GM08714 (cell line): ENCODE data around the gene PHACTR1.

Source experiments
- H3K4me3 ChIP-seq: fragments of 200-500 bp; sonication (Bioruptor generic); 2 replicates; pipeline ENCODE4 v1.5.1; 2014; ENCODE audit warnings: mild to moderate bottlenecking, low read length, inconsistent platforms
- ZNF274 ChIP-seq: IDR thresholded peaks from 2 replicates; pipeline ENCODE4 v1.6.1; 2012; ENCODE audit warnings: mild to moderate bottlenecking, low read depth, low read length

Gene PHACTR1

DNA sequence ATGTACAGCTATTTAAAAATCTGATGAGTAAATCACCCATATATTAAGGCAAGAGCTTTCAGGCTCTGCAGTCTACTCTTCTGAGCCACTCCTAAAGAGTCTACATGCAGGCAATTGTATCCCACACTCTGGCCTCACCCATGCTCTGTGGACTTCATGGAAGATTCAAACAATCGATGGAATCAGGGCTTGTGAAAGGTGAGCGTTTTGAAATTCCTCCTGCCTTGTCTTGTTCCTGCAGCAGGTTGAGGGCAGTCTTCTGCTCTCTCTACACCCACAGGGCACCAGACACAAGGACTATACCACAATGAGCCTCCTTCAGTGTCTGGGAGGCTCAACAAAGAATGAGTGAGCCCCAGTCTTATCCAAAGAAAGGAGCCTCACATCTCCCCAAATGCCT, 560.7 kb downstream of the PHACTR1 start:
- no peak for TF ChIP-seq ZNF274
- H3K4me3 ChIP-seq, result no peak overlapping the region

- H3K4me3 ChIP-seq, result no peak overlapping the region
- no peak for TF ChIP-seq ZNF274
Observed at GRCh38 chr6:13278164-13278563, 561.6 kb downstream of the PHACTR1 start.

- no peak for TF ChIP-seq ZNF274
- no peak overlapping the region for H3K4me3 ChIP-seq
Observed at GRCh38 chr6:13278991-13279390, 562.4 kb downstream of the PHACTR1 start.

DNA sequence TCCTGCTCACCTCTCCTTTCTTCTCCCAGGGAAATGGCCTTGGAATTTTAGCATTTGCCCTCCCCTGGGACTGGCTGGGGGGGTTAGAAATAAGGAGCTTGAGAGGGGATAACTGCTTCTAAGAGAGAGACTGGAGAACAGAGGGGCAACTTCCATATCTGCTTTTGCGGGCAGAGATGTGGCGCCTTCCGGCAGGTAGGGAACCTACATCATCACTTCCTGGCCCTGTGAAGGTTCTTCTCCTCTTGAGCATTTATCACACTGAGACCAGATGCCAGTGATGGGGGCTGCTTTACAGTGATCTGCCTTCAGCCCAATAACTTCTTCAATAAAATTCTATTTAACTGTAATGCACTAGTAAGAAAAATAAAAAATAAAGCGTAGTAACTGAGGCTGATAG, 563.7 kb downstream of the PHACTR1 start:
- no peak for TF ChIP-seq ZNF274
- H3K4me3 ChIP-seq, result no peak overlapping the region

DNA sequence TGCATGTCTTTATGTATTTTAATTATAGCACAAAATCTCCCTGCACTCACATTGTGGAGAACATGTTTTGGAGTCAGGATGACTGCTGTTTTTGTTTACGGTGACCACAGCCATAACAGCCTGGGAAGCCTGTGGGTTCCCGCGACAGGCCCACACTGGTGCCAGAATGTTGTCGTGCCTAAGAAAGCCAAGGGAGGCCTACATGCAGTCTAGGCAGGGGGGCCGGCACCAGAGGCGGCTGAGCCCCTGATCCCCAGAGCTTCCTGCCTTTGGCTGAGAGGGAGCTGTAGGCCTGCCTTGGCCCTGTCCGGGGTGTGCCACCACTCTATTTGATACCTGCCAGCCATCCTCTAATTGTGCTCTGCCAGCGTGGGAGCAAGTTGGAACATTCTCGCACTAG, 565.1 kb downstream of the PHACTR1 start:
- no peak for TF ChIP-seq ZNF274
- H3K4me3 ChIP-seq, result no peak overlapping the region

DNA sequence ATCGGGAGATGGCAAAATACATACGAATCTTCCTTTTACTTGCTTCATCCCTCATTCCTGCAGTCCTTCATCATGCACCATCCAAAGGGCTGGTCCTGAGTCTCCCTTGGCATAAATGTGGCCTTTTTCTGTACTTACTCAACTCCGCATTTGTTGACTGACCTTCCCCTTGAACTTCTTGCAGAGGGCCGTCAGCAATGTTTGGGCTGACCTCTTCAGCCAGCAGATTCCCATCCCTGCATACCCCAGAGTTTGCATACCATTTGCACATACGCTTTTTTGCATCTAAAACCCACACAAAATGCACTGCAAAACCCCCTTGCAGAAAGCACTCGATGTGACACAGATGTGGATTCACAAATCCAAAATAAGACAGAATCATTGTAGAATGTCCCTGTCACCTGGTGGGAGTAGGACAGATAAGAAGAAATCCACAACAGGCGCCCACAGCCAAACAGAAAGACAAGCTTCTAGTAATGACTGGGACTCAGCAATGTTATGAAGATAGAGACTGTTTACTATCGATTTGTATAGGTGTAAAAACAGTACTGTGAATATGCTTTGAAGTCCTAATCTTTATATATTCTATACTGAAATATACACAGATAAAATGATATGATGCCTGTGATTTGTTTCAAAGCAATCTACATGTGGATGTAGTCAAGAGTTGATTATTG, 566.0 kb downstream of the PHACTR1 start:
- no peak for TF ChIP-seq ZNF274
- H3K4me3 ChIP-seq, result no peak overlapping the region

- H3K4me3 ChIP-seq, result no peak overlapping the region
Observed at GRCh38 chr6:13283331-13283730, 566.8 kb downstream of the PHACTR1 start.

GRCh38 chr6:13284646-13285045, 568.1 kb downstream of the PHACTR1 start:
- no peak for TF ChIP-seq ZNF274
- no peak overlapping the region for H3K4me3 ChIP-seq

More at GRCh38 chr6:13283331-13283730, 566.8 kb downstream of the PHACTR1 start:
- TF ChIP-seq ZNF274, result no peak

- TF ChIP-seq ZNF274, result no peak
- no peak overlapping the region for H3K4me3 ChIP-seq
Observed at GRCh38 chr6:13285705-13286104, 569.1 kb downstream of the PHACTR1 start.

DNA sequence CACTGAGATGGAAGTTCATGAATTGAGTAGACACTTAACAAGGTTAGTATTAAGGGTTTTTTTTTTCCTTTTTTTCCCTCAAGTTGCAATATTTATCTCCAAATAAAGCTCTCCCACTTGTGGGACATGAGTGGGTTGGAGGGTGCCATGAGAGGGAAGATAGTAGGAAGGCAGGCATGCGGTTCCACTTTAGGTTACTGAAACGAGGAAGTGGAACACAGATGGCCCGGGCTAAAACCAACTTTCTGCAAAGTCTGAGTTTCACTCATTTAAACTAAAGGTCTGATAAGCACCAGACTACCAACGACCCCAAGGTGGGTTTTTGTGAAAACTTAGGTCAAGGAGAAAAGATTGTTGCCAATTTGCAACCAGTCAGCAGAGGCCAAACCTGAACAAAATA, 569.6 kb downstream of the PHACTR1 start:
- TF ChIP-seq ZNF274, result no peak
- H3K4me3 ChIP-seq, result no peak overlapping the region

- no peak overlapping the region for H3K4me3 ChIP-seq
- no peak for TF ChIP-seq ZNF274
Observed at GRCh38 chr6:13287104-13287503, 570.5 kb downstream of the PHACTR1 start.

DNA sequence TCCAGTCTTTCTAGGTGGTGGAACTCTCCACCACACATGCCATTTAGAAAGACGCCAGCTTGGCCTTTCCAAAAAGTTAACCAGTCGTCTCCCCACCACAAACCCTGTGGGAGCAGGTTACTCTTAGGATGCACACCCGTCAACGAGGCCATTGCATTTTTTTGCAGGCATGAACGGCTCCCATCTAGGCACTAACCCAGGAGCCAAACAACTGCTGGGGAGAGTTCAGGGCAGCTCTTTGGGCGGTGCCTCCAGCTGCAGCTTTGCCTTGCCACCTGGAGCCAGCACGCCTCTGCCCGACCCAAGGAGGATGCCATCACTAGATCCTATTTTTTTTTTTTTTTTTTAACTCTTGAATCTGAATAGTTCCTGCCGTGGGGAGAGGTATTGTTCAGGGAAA, 571.9 kb downstream of the PHACTR1 start:
- TF ChIP-seq ZNF274, result no peak
- H3K4me3 ChIP-seq, result no peak overlapping the region

DNA sequence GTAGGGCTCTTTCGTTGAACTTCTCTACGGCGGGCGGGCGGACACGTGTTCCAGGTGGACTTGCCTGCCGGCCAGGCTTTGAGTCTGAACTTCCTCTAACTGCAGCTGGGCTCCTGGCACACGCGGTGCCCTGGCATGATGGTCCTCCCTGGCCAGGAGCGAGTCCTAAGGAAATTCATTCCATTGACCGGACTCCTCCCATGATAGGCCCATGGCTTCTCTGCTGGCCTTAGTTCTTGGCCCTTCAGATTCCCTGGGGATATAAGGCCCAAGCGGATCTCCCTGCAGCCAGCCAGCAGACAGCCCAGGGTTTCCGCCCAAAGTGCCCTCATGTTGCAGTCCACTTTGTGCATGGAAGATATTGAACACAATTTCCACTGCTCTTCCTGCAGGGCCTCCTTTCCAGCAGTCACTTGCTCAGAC, 572.4 kb downstream of the PHACTR1 start:
- H3K4me3 ChIP-seq, result no peak overlapping the region
- TF ChIP-seq ZNF274, result no peak

- no peak for TF ChIP-seq ZNF274
- H3K4me3 ChIP-seq, result no peak overlapping the region
Observed at GRCh38 chr6:13289789-13290318, 573.3 kb downstream of the PHACTR1 start.

DNA sequence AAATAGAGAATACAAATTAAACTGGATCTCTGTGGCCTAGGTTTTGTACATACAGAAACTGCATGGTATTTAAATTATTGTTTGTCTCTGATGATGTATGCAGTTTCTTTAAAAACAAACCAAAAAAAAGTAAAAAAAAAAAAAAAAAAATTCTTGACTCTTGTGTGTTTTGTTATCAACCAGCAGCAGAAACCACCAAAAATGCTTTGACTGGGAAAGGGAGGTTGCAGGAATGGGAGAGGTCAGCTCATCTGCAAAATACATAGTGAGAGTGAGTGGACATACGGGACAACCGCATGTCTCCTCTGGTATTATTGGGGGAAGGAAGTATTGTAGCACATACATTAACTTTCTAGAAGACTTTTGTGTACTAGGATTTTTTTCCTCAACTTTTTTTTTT, 573.8 kb downstream of the PHACTR1 start:
- no peak overlapping the region for H3K4me3 ChIP-seq
- no peak for TF ChIP-seq ZNF274

GRCh38 chr6:13292774-13293173, 576.2 kb downstream of the PHACTR1 start:
- TF ChIP-seq ZNF274, result no peak
- no peak overlapping the region for H3K4me3 ChIP-seq
